Measurements from ENCODE around the gene ARID3B. TPM values are rescaled to one million over a fixed set of nuclear protein-coding genes. Genes with fewer than 3 reads are reported as not detected.

The ARID3B gene
- total RNA-seq, 1 experiment from 2014 or later: 36.1 TPM

DNA sequence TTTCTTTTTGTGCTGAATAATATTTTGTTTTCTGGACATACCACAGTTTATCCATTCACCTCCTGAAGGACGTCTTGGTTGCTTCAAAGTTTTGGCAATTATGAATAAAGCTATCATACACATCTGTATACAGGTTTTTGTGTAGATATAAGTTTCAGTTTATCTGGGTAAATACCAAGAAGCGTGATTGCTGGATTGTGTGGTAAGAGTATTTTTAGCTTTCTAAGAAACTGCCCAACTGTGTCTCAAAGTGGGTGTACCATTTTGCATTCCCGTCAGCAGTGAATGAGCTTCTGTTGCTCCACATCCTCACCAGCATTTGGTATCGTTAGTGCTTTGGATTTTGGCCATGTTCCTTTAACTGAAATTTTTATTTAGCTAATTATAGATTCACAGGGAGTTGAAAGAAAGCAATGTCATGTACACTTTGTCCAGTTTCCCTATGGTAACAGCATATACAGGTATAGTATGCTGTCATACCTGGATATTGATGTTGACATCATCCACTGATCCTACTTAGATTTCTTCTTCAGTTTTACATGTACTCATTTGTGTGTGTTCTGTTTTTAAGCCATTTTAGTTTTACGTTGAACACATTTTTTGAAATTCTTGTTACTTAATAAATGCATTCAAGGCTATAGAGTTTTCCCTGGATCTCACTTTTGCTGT lies 11.9 kb downstream of the ARID3B start:
- ChIA-PET CTCF (interaction anchor here (0.6 kb wide), 1 partner anchor 92 kb away, joined by 4 read pairs; the partner anchor contains the start of gene UBL7), POLR2A (no interaction called here)
- DNase-seq: no peak
- Histone ChIP-seq H3K36me3 (ENCODE audit: control insufficient read depth, insufficient read depth, low read length) (no peaks in the 10 kb centered on the region), H3K4me1 (no peaks in the 10 kb centered on the region), H3K27me3 (replicated peaks; ENCODE audit: control insufficient read depth, insufficient read depth, low read length) (no peaks in the 10 kb centered on the region), H3K9me3 (no peaks in the 10 kb centered on the region), H3K4me3 (ENCODE audit: low read depth, low read length) (no peak overlapping the region)
- BruUV-seq (replicated peaks): no TSS peak
- Mint-ChIP-seq H3K4me3 (ENCODE audit: unreplicated experiment) (no peak overlapping the region), H3K9me3 (ENCODE audit: unreplicated experiment) (no peaks in the 10 kb centered on the region), H3K27ac (ENCODE audit: unreplicated experiment) (no peak overlapping the region), H3K27me3 (ENCODE audit: insufficient read depth, unreplicated experiment) (no peaks in the 10 kb centered on the region), H3K4me1 (ENCODE audit: low read depth, unreplicated experiment) (no peaks in the 10 kb centered on the region), H3K36me3 (ENCODE audit: insufficient read depth, unreplicated experiment) (peaks cover 28% of the 10 kb centered on the region)
- TF ChIP-seq CTCF (IDR thresholded peaks at IDR 0.05; ENCODE audit: insufficient read depth in 1 of 2, low read depth in 1 of 2, low read length in 1 of 2, severe bottlenecking in 1 of 2, unreplicated experiment in 1 of 2): no peak
- intact Hi-C loops (cut with micrococcal nuclease; ENCODE audit: unreplicated experiment): no loop called here

DNA sequence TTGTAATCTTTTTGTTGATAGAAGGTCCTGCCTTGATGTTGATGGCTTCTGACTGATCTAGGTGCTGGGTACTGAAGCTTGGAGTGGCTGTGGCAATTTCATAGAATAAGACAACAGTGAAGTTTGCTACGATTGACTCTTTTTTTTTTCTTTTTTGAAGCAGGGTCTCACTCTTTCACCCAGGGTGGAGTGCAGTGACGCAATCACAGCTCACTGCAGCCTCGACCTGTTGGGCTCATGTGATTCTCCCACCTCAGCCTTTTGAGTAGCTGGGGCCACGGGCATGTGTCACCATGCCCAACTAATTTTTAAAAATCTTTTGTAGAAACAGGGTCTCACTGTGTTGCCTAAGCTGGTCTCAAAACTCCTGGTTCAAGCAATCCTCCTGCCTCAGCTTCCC lies 14.2 kb downstream of the ARID3B start:
- DNase-seq: no peak
- Mint-ChIP-seq H3K27ac (ENCODE audit: unreplicated experiment) (no peak overlapping the region), H3K4me3 (ENCODE audit: unreplicated experiment) (no peak overlapping the region), H3K36me3 (ENCODE audit: insufficient read depth, unreplicated experiment) (peaks cover 25% of the 10 kb centered on the region), H3K27me3 (ENCODE audit: insufficient read depth, unreplicated experiment) (no peaks in the 10 kb centered on the region), H3K4me1 (ENCODE audit: low read depth, unreplicated experiment) (no peaks in the 10 kb centered on the region), H3K9me3 (ENCODE audit: unreplicated experiment) (no peaks in the 10 kb centered on the region)
- intact Hi-C loops (cut with micrococcal nuclease; ENCODE audit: unreplicated experiment): no loop called here
- Histone ChIP-seq H3K9me3 (no peaks in the 10 kb centered on the region), H3K36me3 (ENCODE audit: control insufficient read depth, insufficient read depth, low read length) (no peaks in the 10 kb centered on the region), H3K4me3 (ENCODE audit: low read depth, low read length) (no peak overlapping the region), H3K27me3 (replicated peaks; ENCODE audit: control insufficient read depth, insufficient read depth, low read length) (no peaks in the 10 kb centered on the region), H3K4me1 (no peaks in the 10 kb centered on the region)
- CTCF ChIA-PET: no interaction called here
- POLR2A ChIA-PET: no interaction called here
- no TSS peak for BruUV-seq (replicated peaks)
- no peak for TF ChIP-seq CTCF (IDR thresholded peaks at IDR 0.05; ENCODE audit: insufficient read depth in 1 of 2, low read depth in 1 of 2, low read length in 1 of 2, severe bottlenecking in 1 of 2, unreplicated experiment in 1 of 2)

DNA sequence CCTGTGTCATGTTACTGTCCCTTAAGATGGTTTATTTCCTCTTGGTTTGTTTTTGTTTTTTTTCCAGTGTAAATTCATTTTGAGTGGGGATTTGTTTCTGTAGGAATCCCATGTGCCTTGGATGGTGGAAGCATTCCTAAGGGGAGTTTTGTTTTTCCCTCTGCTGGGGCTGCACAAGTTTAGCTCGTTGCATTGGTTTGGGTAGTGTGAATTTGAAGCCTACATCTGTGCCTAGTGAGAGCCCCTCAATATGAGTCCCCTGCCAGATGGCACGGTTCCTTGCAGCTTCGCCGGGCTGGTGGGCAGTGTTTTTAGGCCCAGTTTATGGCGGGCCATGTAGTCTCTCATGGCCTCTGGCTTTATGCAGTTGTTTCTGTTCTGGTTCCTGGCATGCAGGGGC lies 17.7 kb downstream of the ARID3B start:
- Mint-ChIP-seq H3K27ac (ENCODE audit: unreplicated experiment) (no peak overlapping the region), H3K36me3 (ENCODE audit: insufficient read depth, unreplicated experiment) (peaks cover 20% of the 10 kb centered on the region), H3K4me3 (ENCODE audit: unreplicated experiment) (no peak overlapping the region), H3K27me3 (ENCODE audit: insufficient read depth, unreplicated experiment) (no peaks in the 10 kb centered on the region), H3K9me3 (ENCODE audit: unreplicated experiment) (no peaks in the 10 kb centered on the region), H3K4me1 (ENCODE audit: low read depth, unreplicated experiment) (no peaks in the 10 kb centered on the region)
- DNase-seq: no peak
- no peak overlapping the region for H3K4me3 ChIP-seq (ENCODE audit: low read depth, low read length)
- no peaks in the 10 kb centered on the region for H3K27me3 ChIP-seq (replicated peaks; ENCODE audit: control insufficient read depth, insufficient read depth, low read length)
- intact Hi-C loops (cut with micrococcal nuclease; ENCODE audit: unreplicated experiment): no loop called here
- no peaks in the 10 kb centered on the region for H3K4me1 ChIP-seq
- ChIA-PET POLR2A (interaction anchor here (0.7 to 0.9 kb wide), 2 partner anchors 18 to 24 kb away, joined by 3 read pairs; partner anchors contain the start of gene ARID3B), CTCF (no interaction called here)
- H3K36me3 ChIP-seq (ENCODE audit: control insufficient read depth, insufficient read depth, low read length): no peaks in the 10 kb centered on the region
- no peak for TF ChIP-seq CTCF (IDR thresholded peaks at IDR 0.05; ENCODE audit: insufficient read depth in 1 of 2, low read depth in 1 of 2, low read length in 1 of 2, severe bottlenecking in 1 of 2, unreplicated experiment in 1 of 2)
- no TSS peak for BruUV-seq (replicated peaks)
- H3K9me3 ChIP-seq: no peaks in the 10 kb centered on the region

All from Caco-2 (cell line).